Measurements from ENCODE around the gene EIF2S1. TPM values are rescaled to one million over a fixed set of nuclear protein-coding genes. Genes with fewer than 3 reads are reported as not detected.

EIF2S1 gene
- total and polyA plus RNA-seq, 2 experiments from 2014 or later = 42.7 to 135 TPM

GRCh38 chr14:67365476-67365875 lies 5.3 kb downstream of the EIF2S1 start:
- TF ChIP-seq CTCF (IDR thresholded peaks at IDR 0.05; ENCODE audit: low read depth, low read length) = no peak
- no peak overlapping the region for H3K4me3 ChIP-seq
- no peak for DNase-seq (ENCODE audit: low read depth in 1 of 2, low spot score in 1 of 2)
- no peak overlapping the region for H3K27ac ChIP-seq
- H3K36me3 ChIP-seq = peaks cover 53% of the 10 kb centered on the region
- peaks cover 10% of the 10 kb centered on the region for H3K4me1 ChIP-seq (ENCODE audit: low read depth)
- H3K9me3 ChIP-seq (ENCODE audit: low read depth) = no peaks in the 10 kb centered on the region
- H3K27me3 ChIP-seq = no peaks in the 10 kb centered on the region

DNA sequence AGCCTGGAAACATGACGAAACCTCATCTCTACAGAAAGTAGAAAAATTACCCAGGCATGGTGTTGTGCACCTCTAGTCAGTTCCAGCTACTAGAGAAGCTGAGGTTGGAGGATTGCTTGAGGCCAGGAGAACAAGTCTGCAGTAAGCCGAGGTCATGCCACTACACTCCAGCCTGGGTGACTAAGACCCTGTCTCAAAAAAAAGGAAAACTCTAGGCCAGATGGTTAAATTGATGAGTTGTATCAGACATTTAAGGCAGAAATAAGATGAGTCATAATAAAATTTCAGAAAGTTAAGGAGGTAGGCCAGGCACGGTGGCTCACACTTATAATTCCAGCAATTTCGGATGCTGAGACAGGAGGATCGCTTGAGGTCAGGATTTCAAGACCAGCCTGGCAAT lies 10.7 kb downstream of the EIF2S1 start:
- H3K27me3 ChIP-seq = no peaks in the 10 kb centered on the region
- no peaks in the 10 kb centered on the region for H3K4me1 ChIP-seq (ENCODE audit: low read depth)
- DNase-seq (ENCODE audit: low read depth in 1 of 2, low spot score in 1 of 2) = no peak
- H3K36me3 ChIP-seq = peaks cover 68% of the 10 kb centered on the region
- no peak overlapping the region for H3K4me3 ChIP-seq
- no peaks in the 10 kb centered on the region for H3K9me3 ChIP-seq (ENCODE audit: low read depth)
- TF ChIP-seq CTCF (IDR thresholded peaks at IDR 0.05; ENCODE audit: low read depth, low read length) = no peak
- H3K27ac ChIP-seq = no peak overlapping the region

- no peak for TF ChIP-seq CTCF (IDR thresholded peaks at IDR 0.05; ENCODE audit: low read depth, low read length)
- no peaks in the 10 kb centered on the region for H3K4me1 ChIP-seq (ENCODE audit: low read depth)
- peak in 1 of 2 donors; percentile 39 for DNase-seq (ENCODE audit: low read depth in 1 of 2, low spot score in 1 of 2)
- H3K27ac ChIP-seq = no peak overlapping the region
- no peaks in the 10 kb centered on the region for H3K9me3 ChIP-seq (ENCODE audit: low read depth)
- peaks cover 68% of the 10 kb centered on the region for H3K36me3 ChIP-seq
- no peak overlapping the region for H3K4me3 ChIP-seq
- no peaks in the 10 kb centered on the region for H3K27me3 ChIP-seq
These were observed 11.4 kb downstream of the EIF2S1 start for GRCh38 chr14:67371247-67372148.

- H3K27me3 ChIP-seq = no peaks in the 10 kb centered on the region
- H3K4me3 ChIP-seq = no peak overlapping the region
- no peak for TF ChIP-seq CTCF (IDR thresholded peaks at IDR 0.05; ENCODE audit: low read depth, low read length)
- H3K36me3 ChIP-seq = peaks cover 69% of the 10 kb centered on the region
- H3K4me1 ChIP-seq (ENCODE audit: low read depth) = no peaks in the 10 kb centered on the region
- H3K27ac ChIP-seq = no peak overlapping the region
- no peak for DNase-seq (ENCODE audit: low read depth in 1 of 2, low spot score in 1 of 2)
- H3K9me3 ChIP-seq (ENCODE audit: low read depth) = no peaks in the 10 kb centered on the region
These were observed 12.7 kb downstream of the EIF2S1 start for GRCh38 chr14:67372833-67373232.

DNA sequence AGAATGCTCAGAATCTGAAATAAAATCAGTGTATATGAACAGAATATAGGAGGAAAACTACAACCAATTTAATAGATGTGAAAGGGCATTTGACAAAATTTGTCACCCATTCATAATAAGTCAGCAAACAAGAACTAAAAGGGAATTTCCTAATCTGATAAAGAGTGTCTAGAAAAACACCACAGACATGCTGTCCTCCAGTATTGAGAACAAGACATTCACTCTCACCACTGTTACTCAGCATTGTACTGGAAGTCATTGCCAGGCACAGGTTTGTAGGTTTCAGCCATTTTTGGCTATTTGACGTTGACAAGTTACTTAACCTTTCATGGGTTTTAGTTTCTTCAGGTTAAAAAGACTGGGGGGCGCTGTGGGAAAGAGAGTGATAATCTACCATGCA lies 13.2 kb downstream of the EIF2S1 start:
- Histone ChIP-seq H3K36me3 (peaks cover 68% of the 10 kb centered on the region), H3K4me1 (ENCODE audit: low read depth) (no peaks in the 10 kb centered on the region), H3K9me3 (ENCODE audit: low read depth) (no peaks in the 10 kb centered on the region), H3K4me3 (no peak overlapping the region), H3K27ac (no peak overlapping the region), H3K27me3 (no peaks in the 10 kb centered on the region)
- TF ChIP-seq CTCF (IDR thresholded peaks at IDR 0.05; ENCODE audit: low read depth, low read length) = no peak
- DNase-seq (ENCODE audit: low read depth in 1 of 2, low spot score in 1 of 2) = no peak
